ENCODE data around the gene SOX10. TPM values are rescaled to one million over a fixed set of nuclear protein-coding genes. Genes with fewer than 3 reads are reported as not detected.

Gene SOX10
- total RNA-seq, 1 experiment from 2014 or later, result not detected

DNA sequence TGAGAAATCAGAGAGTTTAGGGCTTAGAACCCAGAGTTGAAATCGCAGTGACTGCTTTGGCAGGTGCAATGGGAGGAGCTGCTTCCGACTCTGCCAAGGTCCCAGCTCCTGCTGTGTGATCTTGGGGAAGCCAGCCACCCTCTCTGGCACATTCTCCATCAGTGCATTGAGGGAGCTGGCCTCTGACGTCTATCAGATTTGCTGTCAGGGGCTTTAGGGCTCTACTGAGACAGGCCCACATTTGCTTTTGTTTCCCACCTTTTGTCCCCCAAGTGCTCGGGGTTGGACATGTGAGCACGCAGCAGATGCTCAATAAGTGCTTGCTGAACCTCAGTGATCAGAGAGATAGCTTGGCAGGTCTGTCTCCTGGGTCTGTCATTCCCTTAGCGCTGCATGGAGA, 10.6 kb upstream of the SOX10 start:
- H3K9me3 ChIP-seq (ENCODE audit: low read length), result no peaks in the 10 kb centered on the region
- 0 out of 2 replicates have a peak, but pooled peaks cover 8% of the 10 kb centered on the region for H4K20me1 ChIP-seq (ENCODE audit: insufficient read depth, low read depth, low read length)
- H3K27ac ChIP-seq (ENCODE audit: low read length), result no peak overlapping the region
- no peaks in the 10 kb centered on the region for H3K9me2 ChIP-seq (replicated peaks; ENCODE audit: insufficient read depth, low read length)
- DNase-seq, result no peak
- no peaks in the 10 kb centered on the region for H3K79me2 ChIP-seq (ENCODE audit: low read length)
- H3K27me3 ChIP-seq (ENCODE audit: low read length), result no peaks in the 10 kb centered on the region
- no peak overlapping the region for H3K4me3 ChIP-seq (ENCODE audit: low read length)
- peaks cover 19% of the 10 kb centered on the region for H3K4me1 ChIP-seq (ENCODE audit: low read length)
- no peak overlapping the region for H3K4me2 ChIP-seq (ENCODE audit: low read depth, low read length, poor library complexity, severe bottlenecking)
- no peak overlapping the region for H2AFZ ChIP-seq (ENCODE audit: low read length)
- H3K9ac ChIP-seq (ENCODE audit: low read length), result no peak overlapping the region
- no peaks in the 10 kb centered on the region for H3K36me3 ChIP-seq (ENCODE audit: insufficient read depth, low read length)

- no peaks in the 10 kb centered on the region for H3K36me3 ChIP-seq (ENCODE audit: insufficient read depth, low read length)
- H3K4me3 ChIP-seq (ENCODE audit: low read length), result no peak overlapping the region
- no peak overlapping the region for H3K4me2 ChIP-seq (ENCODE audit: low read depth, low read length, poor library complexity, severe bottlenecking)
- no peaks in the 10 kb centered on the region for H3K79me2 ChIP-seq (ENCODE audit: low read length)
- no peak for DNase-seq
- no peaks in the 10 kb centered on the region for H3K27me3 ChIP-seq (ENCODE audit: low read length)
- no peaks in the 10 kb centered on the region for H3K9me2 ChIP-seq (replicated peaks; ENCODE audit: insufficient read depth, low read length)
- no peak overlapping the region for H3K9ac ChIP-seq (ENCODE audit: low read length)
- no peak overlapping the region for H3K27ac ChIP-seq (ENCODE audit: low read length)
- 0 out of 2 replicates have a peak, but pooled peaks cover 15% of the 10 kb centered on the region for H4K20me1 ChIP-seq (ENCODE audit: insufficient read depth, low read depth, low read length)
- no peaks in the 10 kb centered on the region for H3K9me3 ChIP-seq (ENCODE audit: low read length)
- no peak overlapping the region for H2AFZ ChIP-seq (ENCODE audit: low read length)
- peaks cover 11% of the 10 kb centered on the region for H3K4me1 ChIP-seq (ENCODE audit: low read length)
These were observed 9.7 kb upstream of the SOX10 start for GRCh38 chr22:37994049-37994448.

GRCh38 chr22:37991731-37992442, 7.5 kb upstream of the SOX10 start:
- no peak overlapping the region for H3K4me2 ChIP-seq (ENCODE audit: low read depth, low read length, poor library complexity, severe bottlenecking)
- no peaks in the 10 kb centered on the region for H3K9me2 ChIP-seq (replicated peaks; ENCODE audit: insufficient read depth, low read length)
- H3K4me1 ChIP-seq (ENCODE audit: low read length), result peaks cover 12% of the 10 kb centered on the region
- no peaks in the 10 kb centered on the region for H3K27me3 ChIP-seq (ENCODE audit: low read length)
- no peaks in the 10 kb centered on the region for H3K79me2 ChIP-seq (ENCODE audit: low read length)
- H3K9me3 ChIP-seq (ENCODE audit: low read length), result no peaks in the 10 kb centered on the region
- H3K27ac ChIP-seq (ENCODE audit: low read length), result no peak overlapping the region
- 0 out of 2 replicates have a peak, but pooled peaks cover 11% of the 10 kb centered on the region for H4K20me1 ChIP-seq (ENCODE audit: insufficient read depth, low read depth, low read length)
- H3K9ac ChIP-seq (ENCODE audit: low read length), result no peak overlapping the region
- H2AFZ ChIP-seq (ENCODE audit: low read length), result no peak overlapping the region
- no peak overlapping the region for H3K4me3 ChIP-seq (ENCODE audit: low read length)
- no peaks in the 10 kb centered on the region for H3K36me3 ChIP-seq (ENCODE audit: insufficient read depth, low read length)
- no peak for DNase-seq

GRCh38 chr22:37990862-37991261, 6.5 kb upstream of the SOX10 start:
- no peak overlapping the region for H3K9ac ChIP-seq (ENCODE audit: low read length)

DNA sequence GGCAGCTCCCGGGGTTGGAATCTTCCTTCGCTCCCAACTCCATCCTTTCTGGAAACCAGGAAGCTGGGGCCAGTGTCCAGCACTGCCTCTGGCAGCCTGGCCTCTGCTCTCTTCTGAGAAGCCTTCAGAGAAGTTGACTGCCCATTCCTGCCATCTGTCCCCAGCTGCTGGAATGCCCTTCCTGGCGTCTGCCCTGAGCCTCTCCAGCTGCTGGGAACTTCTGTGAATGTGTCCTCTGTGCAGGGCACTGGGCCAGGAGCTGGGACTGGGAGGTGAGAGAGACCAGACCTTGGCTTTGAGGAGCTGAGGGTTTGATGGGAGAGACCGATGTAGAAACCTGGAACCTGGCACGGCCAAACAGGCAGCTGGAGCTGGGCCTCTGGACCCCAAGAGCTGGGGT, 5.9 kb upstream of the SOX10 start:
- Histone ChIP-seq H3K27ac (ENCODE audit: low read length) (no peak overlapping the region), H3K79me2 (ENCODE audit: low read length) (no peaks in the 10 kb centered on the region), H3K4me1 (ENCODE audit: low read length) (peaks cover 4% of the 10 kb centered on the region), H3K9me3 (ENCODE audit: low read length) (no peaks in the 10 kb centered on the region), H3K27me3 (ENCODE audit: low read length) (no peaks in the 10 kb centered on the region), H3K9me2 (replicated peaks; ENCODE audit: insufficient read depth, low read length) (no peaks in the 10 kb centered on the region), H3K9ac (ENCODE audit: low read length) (no peak overlapping the region), H3K4me2 (ENCODE audit: low read depth, low read length, poor library complexity, severe bottlenecking) (no peak overlapping the region), H4K20me1 (ENCODE audit: insufficient read depth, low read depth, low read length) (0 out of 2 replicates have a peak, but pooled peaks cover 9% of the 10 kb centered on the region), H3K4me3 (ENCODE audit: low read length) (no peak overlapping the region), H3K36me3 (ENCODE audit: insufficient read depth, low read length) (no peaks in the 10 kb centered on the region), H2AFZ (ENCODE audit: low read length) (no peak overlapping the region)
- DNase-seq, result no peak

More at GRCh38 chr22:37990862-37991261, 6.5 kb upstream of the SOX10 start:
- DNase-seq, result no peak
- no peaks in the 10 kb centered on the region for H3K9me2 ChIP-seq (replicated peaks; ENCODE audit: insufficient read depth, low read length)
- no peak overlapping the region for H3K4me2 ChIP-seq (ENCODE audit: low read depth, low read length, poor library complexity, severe bottlenecking)
- no peak overlapping the region for H3K4me3 ChIP-seq (ENCODE audit: low read length)
- H3K27ac ChIP-seq (ENCODE audit: low read length), result no peak overlapping the region
- peaks cover 4% of the 10 kb centered on the region for H3K4me1 ChIP-seq (ENCODE audit: low read length)
- no peaks in the 10 kb centered on the region for H3K27me3 ChIP-seq (ENCODE audit: low read length)
- H3K79me2 ChIP-seq (ENCODE audit: low read length), result no peaks in the 10 kb centered on the region
- H3K36me3 ChIP-seq (ENCODE audit: insufficient read depth, low read length), result no peaks in the 10 kb centered on the region
- 0 out of 2 replicates have a peak, but pooled peaks cover 11% of the 10 kb centered on the region for H4K20me1 ChIP-seq (ENCODE audit: insufficient read depth, low read depth, low read length)
- no peaks in the 10 kb centered on the region for H3K9me3 ChIP-seq (ENCODE audit: low read length)
- no peak overlapping the region for H2AFZ ChIP-seq (ENCODE audit: low read length)

DNA sequence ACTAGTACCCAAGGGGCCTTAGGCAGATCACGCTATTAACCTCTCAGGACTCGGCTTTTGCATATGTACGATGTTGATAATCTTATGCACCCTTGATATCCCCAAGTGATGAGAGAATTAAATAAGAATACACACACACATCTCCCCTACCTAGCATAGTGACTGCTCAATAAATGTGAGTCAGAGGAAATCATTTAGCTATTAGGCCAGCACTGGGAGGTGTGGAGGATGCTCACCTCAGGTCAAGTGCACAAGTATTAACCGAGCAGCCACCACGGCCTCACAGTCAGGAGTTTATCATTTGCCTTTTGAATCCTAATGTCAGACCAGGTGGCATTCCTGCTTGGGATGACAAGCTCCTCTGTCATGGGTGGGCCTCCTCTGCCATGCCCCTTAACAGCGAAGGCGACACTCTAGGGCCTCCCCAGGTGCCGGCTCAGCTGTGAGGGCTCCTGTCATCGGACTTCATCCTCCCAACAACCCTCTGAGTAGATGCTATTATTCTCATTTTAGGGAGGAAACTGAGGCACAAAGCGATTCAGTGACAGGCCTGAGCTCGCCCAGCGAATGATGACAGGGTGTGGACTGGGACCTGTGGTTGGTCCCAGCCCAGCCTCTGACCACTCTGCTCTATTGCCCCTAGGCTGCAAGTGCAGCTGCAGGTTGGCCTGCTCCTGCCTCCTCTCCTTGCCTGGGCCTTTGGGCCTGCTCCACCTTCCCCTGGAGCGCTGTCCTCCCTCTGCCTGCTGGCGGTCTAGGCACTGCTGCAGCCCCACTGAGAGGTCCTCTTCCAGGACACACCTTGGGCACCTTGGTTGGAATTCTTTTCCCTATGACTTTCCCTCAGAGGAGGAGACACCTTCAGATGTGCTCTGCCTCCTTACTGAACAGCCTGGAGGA, 5.0 kb upstream of the SOX10 start:
- no peak overlapping the region for H2AFZ ChIP-seq (ENCODE audit: low read length)
- no peaks in the 10 kb centered on the region for H3K79me2 ChIP-seq (ENCODE audit: low read length)

DNA sequence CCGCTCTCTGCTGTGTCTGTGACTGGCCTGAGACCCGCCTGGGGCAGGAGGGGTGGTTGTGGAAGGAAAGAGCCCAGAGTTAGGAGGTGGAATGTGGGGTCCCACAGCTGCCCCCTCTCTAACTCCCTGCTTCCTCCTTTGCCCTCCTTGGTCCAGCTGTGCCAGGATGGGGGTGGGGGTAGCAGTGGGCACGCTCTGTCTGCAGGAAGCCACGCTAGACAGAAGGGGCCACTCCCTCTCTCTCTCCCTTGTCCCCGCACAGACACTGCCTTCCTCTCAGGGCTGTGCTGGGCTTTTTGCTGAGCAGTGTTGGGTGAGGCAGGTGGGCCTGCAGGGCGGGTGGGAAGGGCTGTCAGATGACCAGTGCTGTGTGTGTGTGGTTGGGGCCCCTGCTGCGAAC, 2.0 kb upstream of the SOX10 start:
- H3K27me3 ChIP-seq (ENCODE audit: low read length), result no peaks in the 10 kb centered on the region
- 0 out of 2 replicates have a peak, but pooled peaks cover 7% of the 10 kb centered on the region for H4K20me1 ChIP-seq (ENCODE audit: insufficient read depth, low read depth, low read length)
- no peaks in the 10 kb centered on the region for H3K79me2 ChIP-seq (ENCODE audit: low read length)
- no peak overlapping the region for H3K27ac ChIP-seq (ENCODE audit: low read length)
- no peak overlapping the region for H3K4me3 ChIP-seq (ENCODE audit: low read length)
- H3K4me1 ChIP-seq (ENCODE audit: low read length), result peaks cover 4% of the 10 kb centered on the region
- no peaks in the 10 kb centered on the region for H3K9me3 ChIP-seq (ENCODE audit: low read length)
- no peak overlapping the region for H3K4me2 ChIP-seq (ENCODE audit: low read depth, low read length, poor library complexity, severe bottlenecking)
- H3K9ac ChIP-seq (ENCODE audit: low read length), result no peak overlapping the region
- H3K9me2 ChIP-seq (replicated peaks; ENCODE audit: insufficient read depth, low read length), result no peaks in the 10 kb centered on the region
- H2AFZ ChIP-seq (ENCODE audit: low read length), result no peak overlapping the region
- no peak for DNase-seq
- H3K36me3 ChIP-seq (ENCODE audit: insufficient read depth, low read length), result no peaks in the 10 kb centered on the region

More for the DNA sequence above, 5.0 kb upstream of the SOX10 start:
- no peak for DNase-seq
- no peaks in the 10 kb centered on the region for H3K36me3 ChIP-seq (ENCODE audit: insufficient read depth, low read length)
- no peaks in the 10 kb centered on the region for H3K27me3 ChIP-seq (ENCODE audit: low read length)
- no peaks in the 10 kb centered on the region for H3K9me2 ChIP-seq (replicated peaks; ENCODE audit: insufficient read depth, low read length)
- H4K20me1 ChIP-seq (ENCODE audit: insufficient read depth, low read depth, low read length), result 0 out of 2 replicates have a peak, but pooled peaks cover 7% of the 10 kb centered on the region
- H3K4me3 ChIP-seq (ENCODE audit: low read length), result no peak overlapping the region
- no peak overlapping the region for H3K27ac ChIP-seq (ENCODE audit: low read length)
- no peak overlapping the region for H3K9ac ChIP-seq (ENCODE audit: low read length)
- H3K4me2 ChIP-seq (ENCODE audit: low read depth, low read length, poor library complexity, severe bottlenecking), result no peak overlapping the region
- peaks cover 4% of the 10 kb centered on the region for H3K4me1 ChIP-seq (ENCODE audit: low read length)
- no peaks in the 10 kb centered on the region for H3K9me3 ChIP-seq (ENCODE audit: low read length)

- H3K27ac ChIP-seq (ENCODE audit: low read length), result no peak overlapping the region
These were observed 1.5 kb upstream of the SOX10 start for GRCh38 chr22:37985751-37986281.

More at GRCh38 chr22:37985751-37986281, 1.5 kb upstream of the SOX10 start:
- Histone ChIP-seq H4K20me1 (ENCODE audit: insufficient read depth, low read depth, low read length) (0 out of 2 replicates have a peak, but pooled peaks cover 7% of the 10 kb centered on the region), H3K79me2 (ENCODE audit: low read length) (no peaks in the 10 kb centered on the region), H3K9ac (ENCODE audit: low read length) (no peak overlapping the region), H3K4me2 (ENCODE audit: low read depth, low read length, poor library complexity, severe bottlenecking) (no peak overlapping the region), H3K4me3 (ENCODE audit: low read length) (no peak overlapping the region), H3K9me2 (replicated peaks; ENCODE audit: insufficient read depth, low read length) (no peaks in the 10 kb centered on the region), H3K36me3 (ENCODE audit: insufficient read depth, low read length) (no peaks in the 10 kb centered on the region), H3K4me1 (ENCODE audit: low read length) (peaks cover 4% of the 10 kb centered on the region), H2AFZ (ENCODE audit: low read length) (no peak overlapping the region), H3K27me3 (ENCODE audit: low read length) (no peaks in the 10 kb centered on the region), H3K9me3 (ENCODE audit: low read length) (no peaks in the 10 kb centered on the region)
- DNase-seq, result no peak

Measured in Karpas-422 (cell line).